HG02759 (cell line): ENCODE measurements around the gene CARD11.

ENCODE experiments used
- ATAC-seq: cut with Tn5 transposase; IDR thresholded peaks from one replicate; pipeline ENCODE4 v1.9.1; 2021; ENCODE audit warnings: mild to moderate bottlenecking, moderate library complexity; ENCODE audit not compliant: unreplicated experiment

CARD11 gene

DNA sequence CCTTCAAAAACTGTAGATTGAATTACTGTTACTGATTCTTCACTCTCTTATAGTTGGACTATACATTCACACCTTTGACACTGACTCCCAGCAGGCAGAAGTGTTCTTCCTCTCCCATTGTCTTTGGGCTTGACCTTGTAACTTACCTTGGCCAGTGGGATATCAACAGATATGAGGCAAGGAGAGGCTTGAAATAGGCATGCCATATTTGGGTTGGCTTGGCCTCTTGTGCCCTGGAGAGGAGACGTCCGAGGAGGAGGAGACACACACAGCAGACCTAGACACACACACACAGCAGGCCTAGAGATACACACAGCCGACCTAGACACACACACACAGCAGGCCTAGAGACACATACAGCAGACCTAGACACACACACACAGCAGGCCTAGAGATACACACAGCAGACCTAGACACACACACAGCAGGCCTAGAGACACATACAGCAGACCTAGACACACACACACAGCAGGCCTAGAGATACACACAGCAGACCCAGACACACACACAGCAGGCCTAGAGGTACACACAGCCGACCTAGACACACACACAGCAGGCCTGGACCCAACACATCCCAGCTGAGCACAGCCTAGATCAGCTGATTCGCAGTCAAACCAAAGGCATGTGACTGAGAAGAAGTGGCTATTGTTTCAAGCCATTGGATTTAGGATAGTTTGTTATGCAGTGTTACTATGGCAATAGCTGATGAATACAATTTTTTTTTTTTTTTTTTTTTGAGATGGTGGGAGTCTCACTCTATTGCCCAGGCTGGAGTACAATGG is 187.1 kb downstream of the CARD11 start:
- no peak for ATAC-seq
